HG02981 (cell line): ENCODE results near the gene PPL.
"Not testable (repeated sequence)": the region's sequence is repeated elsewhere in the genome, so short reads cannot be mapped to it uniquely, and the experiment has no call there.

Experiments used
- ATAC-seq: cut with Tn5 transposase; IDR thresholded peaks from one replicate; pipeline ENCODE4 v1.9.1; 2021; ENCODE audit warnings: mild to moderate bottlenecking, moderate library complexity; ENCODE audit not compliant: unreplicated experiment

Gene PPL

DNA sequence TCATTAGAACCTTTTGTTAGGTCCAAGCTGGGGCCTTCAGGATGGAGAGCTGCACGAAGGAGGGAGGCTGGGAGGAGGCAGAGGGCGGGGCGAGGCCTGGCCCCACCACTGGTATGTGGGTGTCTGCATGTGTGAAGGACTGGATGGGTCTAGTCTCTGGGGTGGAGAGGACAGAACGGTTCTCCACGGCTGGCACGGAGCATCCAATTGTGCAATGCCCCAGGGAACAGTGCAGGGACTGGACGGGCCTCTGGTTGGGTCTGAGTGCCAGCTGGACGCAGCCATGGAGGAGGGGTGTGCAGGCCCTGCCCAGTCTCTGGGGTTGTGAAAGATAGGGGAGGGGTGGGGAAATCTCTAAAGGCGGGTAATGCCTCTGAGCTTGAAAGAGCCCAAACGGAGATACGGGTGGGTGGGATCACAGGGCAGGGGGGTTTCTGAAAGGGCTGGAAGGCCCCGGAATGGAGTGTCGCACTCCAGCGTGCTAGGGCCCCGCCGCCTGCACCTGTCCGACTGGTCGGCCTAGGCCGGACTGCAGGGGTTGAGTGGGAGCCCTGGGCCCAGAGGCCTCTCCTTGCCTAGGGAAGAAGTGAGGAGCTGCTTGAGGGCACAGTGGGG lies 1.6 kb downstream of the PPL start:
- no peak for ATAC-seq

DNA sequence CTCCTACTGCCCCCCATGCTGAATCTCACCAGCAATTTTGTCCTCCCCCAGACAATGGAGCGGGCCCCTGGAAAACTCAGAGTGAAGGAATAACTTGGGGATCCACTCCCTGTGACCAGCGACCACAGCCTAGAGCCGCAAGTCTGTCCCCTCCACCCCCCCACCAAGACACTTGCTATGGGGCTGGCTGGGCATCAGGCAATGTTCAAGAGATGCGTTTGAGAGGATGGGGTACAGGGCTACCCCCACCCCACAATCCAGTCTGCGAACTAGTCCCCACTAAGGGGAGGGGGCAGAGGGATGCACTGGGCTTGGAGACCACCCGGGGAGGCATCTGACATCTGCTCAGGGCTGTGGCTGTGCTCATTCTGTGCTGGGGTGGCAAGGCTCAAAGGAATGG lies 2.4 kb downstream of the PPL start:
- no peak for ATAC-seq

- no peak for ATAC-seq
Observed at GRCh38 chr16:4933871-4934395, 3.0 kb downstream of the PPL start.

GRCh38 chr16:4933433-4933832 lies 3.5 kb downstream of the PPL start:
- ATAC-seq, result no peak

GRCh38 chr16:4931381-4931780 lies 5.6 kb downstream of the PPL start:
- ATAC-seq, result no peak

GRCh38 chr16:4929619-4930018 lies 7.3 kb downstream of the PPL start:
- ATAC-seq, result not testable (repeated sequence)

DNA sequence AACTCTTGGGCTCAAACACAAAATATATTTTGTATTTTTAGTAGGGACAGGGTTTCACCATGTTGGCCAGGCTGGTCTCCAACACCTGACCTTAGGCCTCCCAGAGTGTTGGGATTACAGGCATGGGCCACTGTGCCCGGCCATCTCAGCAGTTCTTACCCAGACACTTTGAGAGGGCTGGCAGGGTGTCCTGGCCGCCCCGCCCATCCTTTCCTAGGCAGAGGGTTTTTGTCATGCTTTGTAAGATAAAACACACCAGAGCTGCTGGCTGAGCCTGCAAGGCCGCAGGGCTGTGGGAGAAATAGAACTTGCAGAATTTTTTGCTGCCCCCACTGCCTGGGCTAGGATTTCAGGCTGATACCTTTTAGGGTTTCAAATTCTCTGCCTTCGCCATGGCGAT lies 8.7 kb downstream of the PPL start:
- ATAC-seq, result no peak

GRCh38 chr16:4927661-4928060 lies 9.3 kb downstream of the PPL start:
- no peak for ATAC-seq

- ATAC-seq, result no peak
Observed at GRCh38 chr16:4926928-4927327, 10.0 kb downstream of the PPL start.

DNA sequence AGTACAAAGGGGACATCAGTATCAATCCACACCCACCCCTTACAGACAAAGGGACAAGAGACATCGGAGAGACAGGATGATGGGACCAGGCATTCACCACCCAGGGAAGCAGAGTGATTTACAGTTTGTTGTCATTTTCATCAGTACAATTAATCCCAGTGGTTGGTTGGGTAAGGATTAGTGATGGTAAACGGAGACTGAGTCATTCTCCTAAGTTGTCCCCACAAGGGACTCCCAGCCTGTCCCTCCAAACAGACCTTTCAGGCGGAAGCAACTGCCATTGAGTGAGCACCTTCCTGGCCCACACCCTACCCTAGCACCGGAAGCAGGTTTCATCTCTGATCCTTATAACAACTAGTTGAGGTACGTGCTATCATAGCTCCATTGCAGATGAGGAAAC lies 11.2 kb downstream of the PPL start:
- ATAC-seq, result no peak

DNA sequence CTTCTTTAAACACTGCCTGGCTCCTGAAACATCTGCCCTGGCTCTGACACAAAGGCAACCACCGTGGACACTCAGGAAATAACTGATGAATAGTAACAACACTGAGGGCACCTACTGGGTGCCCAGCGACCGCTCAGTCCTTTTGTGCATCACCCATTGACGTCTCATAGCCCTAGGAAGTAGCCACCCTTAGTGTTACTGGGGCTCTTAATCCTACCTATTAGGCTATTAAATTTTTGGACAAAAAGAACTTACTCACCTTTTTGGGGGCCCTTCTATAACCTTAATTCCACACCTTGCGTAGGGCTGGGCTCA lies 11.7 kb downstream of the PPL start:
- ATAC-seq, result no peak

- ATAC-seq, result no peak
Observed at GRCh38 chr16:4924593-4925292, 12.2 kb downstream of the PPL start.

GRCh38 chr16:4923853-4924252 lies 13.1 kb downstream of the PPL start:
- no peak for ATAC-seq

GRCh38 chr16:4922721-4923342 lies 14.1 kb downstream of the PPL start:
- no peak for ATAC-seq

GRCh38 chr16:4920826-4921225 lies 16.1 kb downstream of the PPL start:
- ATAC-seq, result no peak

DNA sequence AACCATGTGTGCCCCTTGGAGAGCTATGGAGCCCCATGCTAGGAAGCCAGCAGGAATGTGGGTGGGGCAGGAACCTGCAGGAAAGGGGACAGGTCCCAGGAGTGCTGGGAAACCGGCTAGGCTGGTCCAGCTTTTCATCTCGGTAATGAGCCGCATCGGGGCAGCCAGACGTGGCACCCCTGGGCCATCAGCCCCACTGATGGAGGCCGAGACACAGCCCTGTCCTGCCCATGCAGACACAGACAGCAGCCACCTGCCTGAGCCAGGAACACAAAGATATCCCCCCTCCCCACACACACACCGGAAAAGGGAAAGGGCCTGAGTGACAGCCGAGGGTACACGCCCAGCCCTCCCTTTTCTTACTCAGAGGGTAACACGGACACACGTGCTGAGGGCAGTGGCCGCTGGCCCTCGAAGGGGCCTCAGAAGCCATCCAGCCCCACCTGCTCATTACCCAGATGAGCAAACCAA lies 18.1 kb downstream of the PPL start:
- no peak for ATAC-seq

- no peak for ATAC-seq
Observed at GRCh38 chr16:4917117-4917516, 19.8 kb downstream of the PPL start.

DNA sequence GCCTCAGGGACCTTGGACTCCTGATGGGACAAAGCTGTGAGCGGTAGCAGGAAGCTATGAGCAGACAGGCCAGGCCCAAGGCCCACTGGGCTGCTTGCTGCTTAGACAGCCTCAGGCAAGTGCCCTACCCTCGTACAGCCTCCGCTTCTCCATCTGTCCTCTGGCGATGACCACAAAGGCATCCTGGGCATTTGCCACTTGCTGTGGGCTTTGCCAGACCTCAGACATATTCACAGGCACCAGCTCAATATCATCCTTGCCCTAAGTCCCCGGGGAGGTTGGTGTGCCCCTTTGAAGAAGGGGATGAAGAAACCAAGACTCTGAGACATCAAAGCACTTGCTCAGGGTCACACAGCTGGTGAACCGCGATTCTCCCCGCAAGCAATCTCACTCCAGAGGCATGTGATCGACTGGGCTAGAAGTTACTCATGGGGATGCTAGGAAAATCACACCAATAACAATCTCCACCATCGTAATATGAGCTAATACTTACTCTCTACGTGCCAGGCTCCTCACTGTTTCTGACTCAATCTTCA lies 21.7 kb downstream of the PPL start:
- ATAC-seq, result no peak

DNA sequence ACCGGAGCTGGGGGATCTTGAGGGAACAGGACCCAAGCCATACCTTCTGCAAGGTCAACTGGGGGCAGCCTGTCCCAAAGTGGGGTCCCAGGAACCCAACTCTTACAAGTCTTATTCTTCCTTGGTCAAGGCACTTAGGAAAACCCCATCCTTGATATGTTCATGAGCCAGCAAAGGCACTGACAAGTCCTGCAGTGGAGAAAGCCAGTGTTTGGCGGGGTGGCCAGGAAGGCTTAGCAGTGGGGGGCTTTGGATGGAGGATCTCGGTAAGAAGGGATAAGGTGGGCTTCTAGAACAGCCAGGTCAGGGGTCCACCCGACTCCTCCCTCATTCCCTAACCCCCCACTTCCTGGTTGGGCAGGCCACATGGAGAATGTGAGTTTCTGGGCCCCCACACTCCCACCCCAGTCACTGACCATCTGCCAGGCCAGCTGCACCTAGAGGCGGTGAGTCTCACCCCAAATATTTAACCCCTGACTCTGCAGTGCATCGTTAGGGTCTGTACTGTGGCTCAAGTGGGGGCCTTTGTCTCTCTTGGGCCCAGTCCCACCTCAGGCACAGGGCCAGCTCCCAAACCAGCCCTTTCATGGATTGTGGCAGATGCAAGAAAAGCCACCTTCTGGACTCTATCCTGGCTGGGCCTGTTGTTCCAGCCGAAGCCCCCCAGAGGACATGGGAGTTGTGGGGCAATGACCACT lies 22.3 kb downstream of the PPL start:
- ATAC-seq, result no peak

DNA sequence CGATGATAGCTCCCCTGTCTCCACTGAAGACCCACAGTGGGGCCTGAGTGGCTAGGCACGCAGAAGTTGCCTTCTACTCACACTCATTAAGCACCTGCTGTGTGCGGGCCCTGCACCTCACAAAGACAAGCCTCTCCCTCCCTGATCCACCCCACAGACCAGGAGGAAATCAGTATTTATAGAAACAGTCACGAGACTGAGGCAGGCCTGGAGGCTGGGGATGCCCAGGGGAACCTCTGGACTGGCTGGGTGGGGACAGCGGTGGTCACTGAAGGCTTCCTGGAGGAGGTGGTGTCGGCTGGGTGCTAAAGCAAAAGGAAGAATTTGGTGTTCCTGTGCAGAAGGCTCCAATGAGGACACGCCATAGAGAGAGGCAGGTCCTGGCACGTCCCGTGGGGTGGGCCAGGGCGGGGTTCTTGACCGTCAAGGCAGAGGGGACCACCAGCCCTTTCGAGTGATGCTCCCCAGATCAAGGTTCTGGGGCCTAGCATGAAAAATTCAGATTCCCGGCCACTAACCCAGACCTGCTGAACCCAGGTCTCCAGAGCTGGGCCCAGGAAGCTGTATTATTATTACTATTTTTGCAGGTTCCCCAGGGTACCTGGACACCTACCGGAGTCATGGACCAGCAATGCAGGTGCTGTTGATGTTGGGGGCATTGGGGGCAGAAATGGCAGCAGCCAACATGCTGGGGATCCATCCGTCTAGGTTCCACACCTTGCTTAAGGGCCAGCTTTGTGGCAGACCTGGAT lies 23.0 kb downstream of the PPL start:
- no peak for ATAC-seq
